Astrocyte (in vitro differentiated cells and primary cell): Measurements from ENCODE around the gene C19orf73. TPM values are rescaled to one million over a fixed set of nuclear protein-coding genes. Genes with fewer than 3 reads are reported as not detected.

ENCODE experiments used
- DNase-seq: peaks from one replicate; pipeline ENCODE4 v3.0.0-alpha.2; 2010; ENCODE audit warnings: low read depth
- FAIRE-seq: peaks from 2 replicates; lab custom pipeline; 2011; peaks lifted over from hg19 to GRCh38; lab: Jason Lieb, UNC
- H2AFZ ChIP-seq: 2 replicates; pipeline ENCODE4 v1.6.0; 2012; ENCODE audit warnings: low read depth, low read length, inconsistent platforms
- H3K27ac ChIP-seq: 2 replicates; pipeline ENCODE4 v1.5.1; 2011; ENCODE audit warnings: low read depth, low read length, inconsistent platforms
- H3K27me3 ChIP-seq: 2 replicates; pipeline ENCODE4 v1.6.0; 2011; ENCODE audit warnings: low read length, inconsistent platforms; ENCODE audit not compliant: insufficient read depth
- H3K36me3 ChIP-seq: 2 replicates; pipeline ENCODE4 v1.5.1; 2011; ENCODE audit warnings: low read length, inconsistent platforms; ENCODE audit not compliant: insufficient read depth
- H3K4me1 ChIP-seq: 2 replicates; pipeline ENCODE4 v1.5.1; 2011; ENCODE audit warnings: low read length, inconsistent platforms; ENCODE audit not compliant: insufficient read depth
- H3K4me2 ChIP-seq: 2 replicates; pipeline ENCODE4 v1.6.0; 2012; ENCODE audit warnings: low read length, inconsistent platforms
- H3K4me3 ChIP-seq: 2 replicates; pipeline ENCODE4 v1.5.1; 2011; ENCODE audit warnings: low read depth, mild to moderate bottlenecking, low read length, inconsistent platforms; ENCODE audit not compliant: insufficient read depth
- H3K79me2 ChIP-seq: 2 replicates; pipeline ENCODE4 v1.6.0; 2012; ENCODE audit warnings: mild to moderate bottlenecking, low read length, inconsistent platforms; ENCODE audit not compliant: insufficient read depth
- H3K9ac ChIP-seq: 2 replicates; pipeline ENCODE4 v1.6.0; 2012; ENCODE audit warnings: mild to moderate bottlenecking, low read length, inconsistent platforms
- H3K9me3 ChIP-seq: 2 replicates; pipeline ENCODE4 v1.5.1; 2012; ENCODE audit warnings: low read depth, mild to moderate bottlenecking, low read length, inconsistent platforms; ENCODE audit not compliant: insufficient read depth
- H4K20me1 ChIP-seq: 2 replicates; pipeline ENCODE4 v1.6.0; 2012; ENCODE audit warnings: low read length, inconsistent platforms; ENCODE audit not compliant: insufficient read depth
- H3K27ac Mint-ChIP-seq: one replicate; pipeline ENCODE4 v1.8.0; 2021; ENCODE audit warnings: mild to moderate bottlenecking, mixed read lengths; ENCODE audit not compliant: unreplicated experiment
- H3K27me3 Mint-ChIP-seq: one replicate; pipeline ENCODE4 v1.8.0; 2021; ENCODE audit warnings: low read depth, mixed read lengths; ENCODE audit not compliant: unreplicated experiment
- H3K36me3 Mint-ChIP-seq: one replicate; pipeline ENCODE4 v1.8.0; 2021; ENCODE audit warnings: low read depth, mixed read lengths; ENCODE audit not compliant: unreplicated experiment
- H3K4me1 Mint-ChIP-seq: one replicate; pipeline ENCODE4 v1.8.0; 2021; ENCODE audit warnings: low read depth, mixed read lengths; ENCODE audit not compliant: unreplicated experiment
- H3K4me3 Mint-ChIP-seq: one replicate; pipeline ENCODE4 v1.8.0; 2021; ENCODE audit warnings: mild to moderate bottlenecking, moderate library complexity, mixed read lengths; ENCODE audit not compliant: unreplicated experiment
- H3K9me3 Mint-ChIP-seq: one replicate; pipeline ENCODE4 v1.8.0; 2021; ENCODE audit warnings: mild to moderate bottlenecking, mixed read lengths; ENCODE audit not compliant: unreplicated experiment
- EZH2 ChIP-seq: IDR thresholded peaks from 2 replicates; pipeline ENCODE4 v1.6.1; 2012; ENCODE audit warnings: mild to moderate bottlenecking, low read length, inconsistent platforms; ENCODE audit not compliant: insufficient read depth
- total RNA-seq: library from RNA; stranded (reverse); gene quantifications from 2 replicates; pipeline ENCODE4 v1.2.1, GENCODE V29; 2021
- TF ChIP-seq, protein P1 (sequence below): IDR thresholded peaks from 2 replicates; pipeline ENCODE4 v1.5.1; 2011; ENCODE audit warnings: low read depth, mild to moderate bottlenecking, inconsistent platforms, low read length, moderate library complexity; ENCODE audit not compliant: insufficient read depth

Gene C19orf73
- total RNA-seq, 1 donor from 2014 or later, result 0.73 TPM

DNA sequence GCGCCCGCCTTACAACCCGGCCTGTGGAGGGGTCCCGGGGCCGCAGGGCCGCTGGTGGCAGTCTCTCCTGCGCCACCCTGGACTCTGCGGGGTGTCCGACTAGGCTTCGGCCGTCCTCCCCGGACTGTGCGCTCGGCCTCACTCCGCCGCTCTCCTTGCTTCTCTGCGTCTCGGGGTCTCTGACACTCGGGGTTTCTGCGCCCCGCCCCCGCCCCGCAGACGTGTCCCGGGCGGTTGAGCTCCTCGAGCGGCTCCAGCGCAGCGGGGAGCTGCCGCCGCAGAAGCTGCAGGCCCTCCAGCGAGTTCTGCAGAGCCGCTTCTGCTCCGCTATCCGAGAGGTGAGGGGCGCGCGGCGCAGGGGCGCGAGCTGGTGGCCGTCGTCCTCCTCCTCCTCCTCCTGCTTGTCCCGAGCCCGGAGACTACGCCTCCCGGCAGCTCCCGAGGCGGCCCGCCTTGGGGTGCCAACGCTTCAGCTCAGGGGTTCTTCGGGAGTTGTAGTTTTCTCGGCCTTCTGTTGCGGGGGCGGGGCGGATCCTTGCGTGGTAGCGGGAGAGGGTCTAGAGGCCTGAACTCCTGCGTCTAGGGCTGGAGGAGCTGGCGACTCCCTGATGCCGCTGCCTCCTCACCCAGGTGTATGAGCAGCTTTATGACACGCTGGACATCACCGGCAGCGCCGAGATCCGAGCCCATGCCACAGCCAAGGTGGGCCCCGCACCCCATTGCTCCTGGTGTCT, 4.1 kb downstream of the C19orf73 start:
- H3K4me1 Mint-ChIP-seq, result peaks cover 17% of the 10 kb centered on the region
- no peak overlapping the region for H3K27ac ChIP-seq
- peak overlapping the region; percentile 95 for H3K4me2 ChIP-seq
- H3K36me3 Mint-ChIP-seq, result peaks cover 12% of the 10 kb centered on the region
- no peak overlapping the region for H3K27ac Mint-ChIP-seq
- no peaks in the 10 kb centered on the region for H3K27me3 Mint-ChIP-seq
- H4K20me1 ChIP-seq, result peaks cover 25% of the 10 kb centered on the region
- peak overlapping the region; percentile 70 for H3K4me3 ChIP-seq
- peaks cover 2% of the 10 kb centered on the region for H3K36me3 ChIP-seq
- no peaks in the 10 kb centered on the region for H3K9me3 ChIP-seq
- peak overlapping the region; percentile 72 for H3K9ac ChIP-seq
- H2AFZ ChIP-seq, result peak overlapping the region; percentile 75
- no peak for TF ChIP-seq EZH2
- TF ChIP-seq, protein P1, sequence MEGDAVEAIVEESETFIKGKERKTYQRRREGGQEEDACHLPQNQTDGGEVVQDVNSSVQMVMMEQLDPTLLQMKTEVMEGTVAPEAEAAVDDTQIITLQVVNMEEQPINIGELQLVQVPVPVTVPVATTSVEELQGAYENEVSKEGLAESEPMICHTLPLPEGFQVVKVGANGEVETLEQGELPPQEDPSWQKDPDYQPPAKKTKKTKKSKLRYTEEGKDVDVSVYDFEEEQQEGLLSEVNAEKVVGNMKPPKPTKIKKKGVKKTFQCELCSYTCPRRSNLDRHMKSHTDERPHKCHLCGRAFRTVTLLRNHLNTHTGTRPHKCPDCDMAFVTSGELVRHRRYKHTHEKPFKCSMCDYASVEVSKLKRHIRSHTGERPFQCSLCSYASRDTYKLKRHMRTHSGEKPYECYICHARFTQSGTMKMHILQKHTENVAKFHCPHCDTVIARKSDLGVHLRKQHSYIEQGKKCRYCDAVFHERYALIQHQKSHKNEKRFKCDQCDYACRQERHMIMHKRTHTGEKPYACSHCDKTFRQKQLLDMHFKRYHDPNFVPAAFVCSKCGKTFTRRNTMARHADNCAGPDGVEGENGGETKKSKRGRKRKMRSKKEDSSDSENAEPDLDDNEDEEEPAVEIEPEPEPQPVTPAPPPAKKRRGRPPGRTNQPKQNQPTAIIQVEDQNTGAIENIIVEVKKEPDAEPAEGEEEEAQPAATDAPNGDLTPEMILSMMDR, result no peak
- peak overlapping the region; percentile 87 for H3K4me3 Mint-ChIP-seq
- DNase-seq (peak; percentile 18), FAIRE-seq (no peak)
- H3K27me3 ChIP-seq, result no peaks in the 10 kb centered on the region
- no peaks in the 10 kb centered on the region for H3K79me2 ChIP-seq
- peaks cover 24% of the 10 kb centered on the region for H3K4me1 ChIP-seq
- peaks cover 2% of the 10 kb centered on the region for H3K9me3 Mint-ChIP-seq

DNA sequence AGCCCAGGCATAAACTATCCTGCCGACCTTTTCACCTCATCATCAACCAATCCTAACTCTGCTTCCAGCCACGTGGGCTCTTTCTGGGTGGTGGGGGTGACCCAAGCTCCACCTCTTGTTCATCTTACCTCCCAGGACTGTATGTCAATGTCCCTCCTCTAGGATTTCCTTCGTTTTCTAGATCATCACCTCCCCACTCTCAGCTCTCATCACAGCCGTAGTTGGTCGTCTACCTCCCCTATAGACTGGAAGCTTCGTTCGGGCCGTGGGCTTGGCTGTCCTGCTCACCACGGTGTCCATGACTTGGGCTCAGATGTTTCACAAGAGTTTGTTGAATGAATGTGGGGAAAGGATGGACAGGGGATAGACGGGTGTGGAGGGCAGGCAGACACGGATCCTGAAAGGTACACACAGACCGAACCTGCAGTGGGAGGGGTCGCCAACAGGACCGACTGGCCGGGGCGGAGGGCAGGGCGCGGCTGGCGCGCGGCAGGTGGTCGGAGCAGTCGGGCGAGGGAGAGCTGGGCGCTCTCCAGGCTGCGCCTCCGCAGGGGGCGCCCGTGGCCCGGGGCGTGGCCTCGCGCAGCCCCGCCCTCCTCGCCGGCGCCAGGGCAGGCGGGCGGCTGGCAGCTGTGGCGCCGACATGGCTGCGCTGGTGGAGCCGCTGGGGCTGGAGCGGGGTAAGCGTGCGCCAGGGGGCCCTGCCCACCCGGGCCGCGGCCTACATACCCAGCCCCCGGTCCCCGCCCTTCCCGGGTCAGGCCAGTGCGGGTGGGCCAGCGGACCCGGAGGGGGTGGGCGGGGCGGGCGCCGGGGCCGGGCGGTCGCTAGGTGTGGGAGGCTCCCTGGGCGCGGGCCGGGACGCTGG, 4.9 kb downstream of the C19orf73 start, which contains the start of gene LIN7B:
LIN7B (plus strand) TSS at position 609 of the 868 bp plus-strand sequence; CDS start at position 644, 35 bp downstream.
- peaks cover 7% of the 10 kb centered on the region for H3K36me3 ChIP-seq
- peaks cover 33% of the 10 kb centered on the region for H4K20me1 ChIP-seq
- peak; percentile 14 for DNase-seq
- peaks cover 2% of the 10 kb centered on the region for H3K9me3 Mint-ChIP-seq
- H3K36me3 Mint-ChIP-seq, result peaks cover 14% of the 10 kb centered on the region
- peak within 1 kb of the TSS; percentile 79 for H2AFZ ChIP-seq
- H3K4me1 ChIP-seq, result peaks cover 22% of the 10 kb centered on the region
- no peaks in the 10 kb centered on the region for H3K27me3 ChIP-seq
- peak within 1 kb of the TSS; percentile 87 for H3K4me3 Mint-ChIP-seq
- H3K9me3 ChIP-seq, result no peaks in the 10 kb centered on the region
- no peaks in the 10 kb centered on the region for H3K79me2 ChIP-seq
- TF ChIP-seq, protein P1, result no peak
- TF ChIP-seq EZH2, result no peak
- H3K27ac Mint-ChIP-seq, result peak within 1 kb of the TSS; percentile 66
- H3K4me1 Mint-ChIP-seq, result peaks cover 18% of the 10 kb centered on the region
- H3K27ac ChIP-seq, result no peak within 1 kb of the TSS
- FAIRE-seq, result no peak
- H3K27me3 Mint-ChIP-seq, result no peaks in the 10 kb centered on the region
- H3K9ac ChIP-seq, result peak within 1 kb of the TSS; percentile 72
- H3K4me3 ChIP-seq, result peak within 1 kb of the TSS; percentile 70
- peak within 1 kb of the TSS; percentile 95 for H3K4me2 ChIP-seq
